Transverse colon (tissue), 4 donors: ENCODE measurements around the gene IKZF3.

Experiments
- CTCF ChIP-seq, 5 experiments: fragments of 200-600 bp in 3 of 5; fragments of 450-650 bp in 2 of 5; sonication (generic) in 3 of 5; IDR thresholded peaks; 1 replicate in 2 of 5; 2 replicates in 3 of 5; pipeline ENCODE4 v1.5.1; 2016 to 2017; ENCODE audit warnings: antibody characterized with exemption in 5 of 5, inconsistent platforms in 3 of 5, mild to moderate bottlenecking in 2 of 5, moderate library complexity in 1 of 5
- EP300 ChIP-seq: sonication (generic); formaldehyde crosslinking; IDR thresholded peaks from one replicate; pipeline ENCODE4 v1.6.1; 2017; ENCODE audit warnings: antibody characterized with exemption, low read depth
- POLR2A ChIP-seq: fragments of 450-650 bp; IDR thresholded peaks from one replicate; pipeline ENCODE4 v1.6.1; 2016; ENCODE audit warnings: antibody characterized with exemption, mild to moderate bottlenecking, moderate library complexity
- POLR2AphosphoS5 ChIP-seq, 3 donors: sonication (generic); formaldehyde crosslinking; IDR thresholded peaks; one replicate each; pipeline ENCODE4 v1.6.1; 2016; ENCODE audit warnings: antibody characterized with exemption in 3 of 3

GRCh38 chr17:39726617-39727016 lies 137.5 kb downstream of the IKZF3 start:
- TF ChIP-seq CTCF (IDR thresholded peaks at IDR 0.05) (no peak), POLR2AphosphoS5 (IDR thresholded peaks at IDR 0.05) (no peak), POLR2A (no peak), EP300 (no peak)
